ENCODE results near the gene STUM. TPM values are rescaled to one million over a fixed set of nuclear protein-coding genes. Genes with fewer than 3 reads are reported as not detected.

STUM gene
- polyA plus RNA-seq, 4 donors: 0.70 to 2.3 (median 1.4) TPM

Other genes with a start within 250 kb of the STUM start
- gene LIN9, start 239.6 kb upstream of the STUM start, polyA plus RNA-seq (ENCODE audit: insufficient read length in 4 of 4): 10 to 100 TPM; 10.4 to 14.2 (median 11.1) TPM
- 100 to 1,000 TPM in 3 of 4 donors, 10 to 100 TPM in 1; 80.1 to 129 (median 127) TPM for gene PARP1, start 140.7 kb upstream of the STUM start, polyA plus RNA-seq (ENCODE audit: insufficient read length in 4 of 4)
- gene ITPKB, start 190.5 kb downstream of the STUM start, polyA plus RNA-seq (ENCODE audit: insufficient read length in 4 of 4): 10 to 100 TPM; 22.5 to 26.3 (median 23.4) TPM